HCT116 (cell line): ENCODE measurements around the gene NAALADL2. TPM values are rescaled to one million over a fixed set of nuclear protein-coding genes. Genes with fewer than 3 reads are reported as not detected.

ENCODE experiments used
- ATAC-seq: fragments of 200-7000 bp; cut with Tn5 transposase; 2 replicates; pipeline ENCODE4 v1.9.1; 2020; ENCODE audit warnings: mild to moderate bottlenecking, moderate library complexity
- BruUV-seq: library from RNA; stranded (reverse); fragments of 400-500 nt; replicated peaks from 2 replicates; lab custom pipeline; 2021; lab: Mats Ljungman, UMichigan
- CTCF ChIA-PET: fragments of 300-600 bp; sonication (Branson Sonifier 250); formaldehyde crosslinking; loops from one replicate; lab custom pipeline; 2021; ENCODE audit warnings: antibody characterized with exemption; lab: Charles Lee
- POLR2A ChIA-PET: fragments of 300-600, 350-600 bp; sonication (Branson Sonifier 250); formaldehyde crosslinking; loops from one replicate; lab custom pipeline; 2021; ENCODE audit warnings: antibody characterized with exemption; lab: Charles Lee
- RAD21 ChIA-PET, 2 experiments: fragments of 300-600 bp; sonication (Branson Sonifier 250); formaldehyde crosslinking; loops; one replicate each; lab custom pipeline; 2023; ENCODE audit warnings: low total read pairs in 2 of 2; ENCODE audit not compliant: uncharacterized antibody in 2 of 2, unreplicated experiment in 2 of 2, low non-redundant PET in 1 of 2; lab: Charles Lee
- DNase-seq: peaks from one replicate; pipeline ENCODE4 v3.0.0-alpha.2; 2010; ENCODE audit warnings: low read depth, low spot score
- H2AFZ ChIP-seq: fragments of 200-600 bp; shearing (Covaris generic), sonication (generic); 2 replicates; pipeline ENCODE4 v1.6.1; 2017; ENCODE audit warnings: low read depth, mixed run types, mixed read lengths, antibody characterized with exemption, low read length; ENCODE audit not compliant: poor library complexity, severe bottlenecking
- H3K27ac ChIP-seq: 2 replicates; pipeline ENCODE4 v1.5.1; 2012; ENCODE audit warnings: low read depth, low read length
- H3K27me3 ChIP-seq: fragments of 200-600 bp; sonication (generic); 2 replicates; pipeline ENCODE4 v1.6.1; 2016; ENCODE audit warnings: mixed run types, low read length, mixed read lengths; ENCODE audit not compliant: insufficient read depth
- H3K36me3 ChIP-seq, 2 experiments: fragments of 200-500 bp in 1 of 2; fragments of 200-600 bp in 1 of 2; sonication (Bioruptor generic) in 1 of 2; sonication (generic) in 1 of 2; 2 replicates each; pipeline versions ENCODE4 v1.5.1 to v1.6.1; 2014 to 2016; ENCODE audit warnings: low read length in 2 of 2, inconsistent platforms in 1 of 2, mixed read lengths in 1 of 2, mixed run types in 1 of 2; ENCODE audit not compliant: insufficient read depth in 2 of 2, control insufficient read depth in 1 of 2
- H3K4me1 ChIP-seq, 2 experiments: fragments of 200-600 bp in 1 of 2; sonication (generic) in 1 of 2; 2 replicates each; pipeline versions ENCODE4 v1.5.1 to v1.6.1; 2012 to 2017; ENCODE audit warnings: low read length in 2 of 2, inconsistent platforms in 1 of 2, mild to moderate bottlenecking in 1 of 2, mixed read lengths in 1 of 2, mixed run types in 1 of 2, moderate library complexity in 1 of 2; ENCODE audit not compliant: insufficient read depth in 2 of 2, control insufficient read depth in 1 of 2
- H3K4me2 ChIP-seq: fragments of 200-600 bp; sonication (generic); 2 replicates; pipeline ENCODE4 v1.6.1; 2017; ENCODE audit warnings: mixed run types, low read length, mixed read lengths
- H3K4me3 ChIP-seq, 2 experiments: fragments of 200-600 bp in 1 of 2; sonication (generic) in 1 of 2; replicated peaks in 1 of 2; 2 replicates each; pipeline ENCODE4 v1.5.1; 2011 to 2016; ENCODE audit warnings: low read length in 2 of 2, control low read depth in 1 of 2, low read depth in 1 of 2, mild to moderate bottlenecking in 1 of 2, mixed read lengths in 1 of 2, mixed run types in 1 of 2
- H3K79me2 ChIP-seq: fragments of 200-600 bp; sonication (generic); 2 replicates; pipeline ENCODE4 v1.6.1; 2017; ENCODE audit warnings: mild to moderate bottlenecking, mixed run types, low read length, moderate library complexity, mixed read lengths; ENCODE audit not compliant: insufficient read depth
- H3K9ac ChIP-seq: fragments of 200-600 bp; sonication (generic); 2 replicates; pipeline ENCODE4 v1.6.1; 2016; ENCODE audit warnings: low read length, mixed read lengths
- H3K9me2 ChIP-seq: fragments of 200-600 bp; sonication (generic), shearing (Covaris generic); 2 replicates; pipeline ENCODE4 v1.6.1; 2017; ENCODE audit warnings: mixed run types, mild to moderate bottlenecking, moderate library complexity; ENCODE audit not compliant: insufficient read depth
- H3K9me3 ChIP-seq, 2 experiments: fragments of 200-500 bp in 1 of 2; fragments of 200-600 bp in 1 of 2; sonication (Bioruptor generic) in 1 of 2; sonication (generic) in 1 of 2; 2 replicates each; pipeline ENCODE4 v1.6.1; 2014 to 2017; ENCODE audit warnings: low read length in 2 of 2, mixed read lengths in 2 of 2, inconsistent platforms in 1 of 2, low read depth in 1 of 2, mild to moderate bottlenecking in 1 of 2, mixed run types in 1 of 2, moderate library complexity in 1 of 2; ENCODE audit not compliant: control insufficient read depth in 1 of 2, insufficient read depth in 1 of 2
- H4K20me1 ChIP-seq: fragments of 200-600 bp; sonication (generic), shearing (Covaris generic); 2 replicates; pipeline ENCODE4 v1.6.1; 2017; ENCODE audit warnings: mixed run types, mild to moderate bottlenecking, moderate library complexity; ENCODE audit not compliant: insufficient read depth
- CEBPB ChIP-seq: IDR thresholded peaks from 2 replicates; pipeline ENCODE4 v1.6.1; 2012; ENCODE audit warnings: low read depth
- ELF1 ChIP-seq: IDR thresholded peaks from 2 replicates; pipeline ENCODE4 v1.6.1; 2012; ENCODE audit warnings: low read depth, borderline replicate concordance
- FOSL1 ChIP-seq: IDR thresholded peaks from 2 replicates; pipeline ENCODE4 v1.6.1; 2012; ENCODE audit warnings: low read depth
- JUND ChIP-seq: IDR thresholded peaks from 2 replicates; pipeline ENCODE4 v1.6.1; 2012
- POLR2AphosphoS5 ChIP-seq: IDR thresholded peaks from 2 replicates; pipeline ENCODE4 v1.6.1; 2011; ENCODE audit warnings: mild to moderate bottlenecking, low read depth, low read length, moderate library complexity
- RAD21 ChIP-seq: IDR thresholded peaks from 2 replicates; pipeline ENCODE4 v1.6.1; 2012; ENCODE audit warnings: low read depth, mild to moderate bottlenecking
- SRF ChIP-seq: IDR thresholded peaks from 2 replicates; pipeline ENCODE4 v1.6.1; 2012; ENCODE audit warnings: low read depth
- TCF7L2 ChIP-seq: IDR thresholded peaks from 2 replicates; pipeline ENCODE4 v1.7.0; 2011; ENCODE audit warnings: borderline replicate concordance, inconsistent platforms; ENCODE audit not compliant: insufficient read depth, insufficient read length; ENCODE audit errors: extremely low read depth
- YY1 ChIP-seq: IDR thresholded peaks from 2 replicates; pipeline ENCODE4 v1.6.1; 2011; ENCODE audit warnings: low read length, low read depth, moderate library complexity, mild to moderate bottlenecking; ENCODE audit not compliant: insufficient replicate concordance; ENCODE audit errors: extremely low read depth
- ZFX ChIP-seq: fragments of 450-650 bp; IDR thresholded peaks from 2 replicates; pipeline ENCODE4 v1.6.1; 2017
- intact Hi-C: fragments of 100-400 bp; cut with micrococcal nuclease; formaldehyde crosslinking; loops from 2 replicates; pipeline ENCODE4 v1.10.0; 2022
- total RNA-seq: library from RNA; stranded (reverse); gene quantifications from one replicate; pipeline ENCODE4 v1.2.1, GENCODE V29; 2021; ENCODE audit not compliant: unreplicated experiment
- TF ChIP-seq, protein P1 (sequence below): IDR thresholded peaks from 2 replicates; pipeline ENCODE4 v1.6.1; 2012; ENCODE audit warnings: low read depth

The NAALADL2 gene
- total RNA-seq, 1 experiment from 2014 or later: 2.9 TPM

DNA sequence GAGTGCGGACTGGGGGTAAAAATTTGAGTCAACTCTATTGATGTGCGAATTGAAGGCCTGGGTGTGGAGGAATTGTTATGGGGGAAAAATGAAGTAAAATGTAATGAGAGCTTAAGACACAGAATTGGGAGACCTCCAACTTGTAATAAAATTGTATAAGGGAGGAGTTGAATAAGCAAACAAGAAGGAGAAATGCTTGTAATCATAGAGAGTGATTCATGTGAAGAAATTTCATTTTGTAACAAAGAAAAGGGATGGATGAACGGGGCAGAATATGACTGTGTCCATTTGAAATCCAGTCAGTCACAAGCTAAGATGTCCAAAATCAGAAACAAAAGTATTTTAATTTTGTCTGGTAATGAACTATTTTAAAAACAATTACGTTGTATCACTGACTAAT is 552.3 kb downstream of the NAALADL2 start:
- no peaks in the 10 kb centered on the region for H3K4me1 ChIP-seq
- H3K4me3 ChIP-seq: no peak overlapping the region
- no peak overlapping the region for H3K27ac ChIP-seq
- ChIA-PET CTCF (no interaction called here), RAD21 (no interaction called here), POLR2A (no interaction called here)
- H4K20me1 ChIP-seq: no peaks in the 10 kb centered on the region
- BruUV-seq: no TSS peak
- ATAC-seq: no peak
- no peaks in the 10 kb centered on the region for H3K27me3 ChIP-seq
- no peak for DNase-seq
- H3K9me3 ChIP-seq: no peaks in the 10 kb centered on the region
- no peaks in the 10 kb centered on the region for H3K9me2 ChIP-seq
- H3K36me3 ChIP-seq: no peaks in the 10 kb centered on the region
- intact Hi-C loops: no loop called here
- H2AFZ ChIP-seq: no peak overlapping the region
- TF ChIP-seq RAD21 (no peak), ELF1 (no peak), SRF (no peak), YY1 (no peak), ZFX (no peak)
- no peak overlapping the region for H3K4me2 ChIP-seq
- H3K9ac ChIP-seq: no peak overlapping the region
- H3K79me2 ChIP-seq: no peaks in the 10 kb centered on the region

DNA sequence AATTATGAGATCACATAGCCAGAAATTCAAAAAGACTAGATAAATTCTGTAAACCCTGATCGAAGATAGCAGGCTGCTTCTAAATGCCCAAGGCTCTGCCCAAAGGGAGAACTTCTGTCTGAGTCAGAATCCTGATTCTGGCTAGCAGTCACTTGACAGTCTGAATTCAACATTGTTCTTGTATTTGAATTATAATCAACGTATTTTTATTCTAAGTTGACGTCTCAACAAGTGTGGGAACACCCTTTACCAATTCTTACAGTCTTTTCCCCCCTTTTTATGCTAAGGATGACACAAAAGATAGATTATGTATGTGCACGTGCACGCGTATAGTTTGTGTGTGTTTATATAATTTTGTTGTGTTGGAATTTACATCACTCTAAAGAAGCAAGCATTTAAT is 552.8 kb downstream of the NAALADL2 start:
- no peaks in the 10 kb centered on the region for H4K20me1 ChIP-seq
- no peaks in the 10 kb centered on the region for H3K79me2 ChIP-seq
- TF ChIP-seq, protein P1, sequence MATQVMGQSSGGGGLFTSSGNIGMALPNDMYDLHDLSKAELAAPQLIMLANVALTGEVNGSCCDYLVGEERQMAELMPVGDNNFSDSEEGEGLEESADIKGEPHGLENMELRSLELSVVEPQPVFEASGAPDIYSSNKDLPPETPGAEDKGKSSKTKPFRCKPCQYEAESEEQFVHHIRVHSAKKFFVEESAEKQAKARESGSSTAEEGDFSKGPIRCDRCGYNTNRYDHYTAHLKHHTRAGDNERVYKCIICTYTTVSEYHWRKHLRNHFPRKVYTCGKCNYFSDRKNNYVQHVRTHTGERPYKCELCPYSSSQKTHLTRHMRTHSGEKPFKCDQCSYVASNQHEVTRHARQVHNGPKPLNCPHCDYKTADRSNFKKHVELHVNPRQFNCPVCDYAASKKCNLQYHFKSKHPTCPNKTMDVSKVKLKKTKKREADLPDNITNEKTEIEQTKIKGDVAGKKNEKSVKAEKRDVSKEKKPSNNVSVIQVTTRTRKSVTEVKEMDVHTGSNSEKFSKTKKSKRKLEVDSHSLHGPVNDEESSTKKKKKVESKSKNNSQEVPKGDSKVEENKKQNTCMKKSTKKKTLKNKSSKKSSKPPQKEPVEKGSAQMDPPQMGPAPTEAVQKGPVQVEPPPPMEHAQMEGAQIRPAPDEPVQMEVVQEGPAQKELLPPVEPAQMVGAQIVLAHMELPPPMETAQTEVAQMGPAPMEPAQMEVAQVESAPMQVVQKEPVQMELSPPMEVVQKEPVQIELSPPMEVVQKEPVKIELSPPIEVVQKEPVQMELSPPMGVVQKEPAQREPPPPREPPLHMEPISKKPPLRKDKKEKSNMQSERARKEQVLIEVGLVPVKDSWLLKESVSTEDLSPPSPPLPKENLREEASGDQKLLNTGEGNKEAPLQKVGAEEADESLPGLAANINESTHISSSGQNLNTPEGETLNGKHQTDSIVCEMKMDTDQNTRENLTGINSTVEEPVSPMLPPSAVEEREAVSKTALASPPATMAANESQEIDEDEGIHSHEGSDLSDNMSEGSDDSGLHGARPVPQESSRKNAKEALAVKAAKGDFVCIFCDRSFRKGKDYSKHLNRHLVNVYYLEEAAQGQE: no peak
- TF ChIP-seq JUND: no peak
- no peak for TF ChIP-seq CEBPB
- TF ChIP-seq TCF7L2: no peak
- no peak for TF ChIP-seq POLR2AphosphoS5
- no peak for TF ChIP-seq FOSL1
- no peaks in the 10 kb centered on the region for H3K36me3 ChIP-seq
- H3K9me3 ChIP-seq: no peaks in the 10 kb centered on the region
- ATAC-seq: no peak
- ChIA-PET CTCF (no interaction called here), POLR2A (no interaction called here), RAD21 (no interaction called here)
- H3K4me2 ChIP-seq: no peak overlapping the region
- no peak overlapping the region for H3K4me3 ChIP-seq
- no peaks in the 10 kb centered on the region for H3K27me3 ChIP-seq
- no peak overlapping the region for H2AFZ ChIP-seq
- no peaks in the 10 kb centered on the region for H3K9me2 ChIP-seq
- no peaks in the 10 kb centered on the region for H3K4me1 ChIP-seq
- DNase-seq: no peak
- no peak overlapping the region for H3K27ac ChIP-seq
- no peak overlapping the region for H3K9ac ChIP-seq
- no TSS peak for BruUV-seq
- intact Hi-C loops: no loop called here
